Measurements from ENCODE around the gene RAB29.
A peak's percentile ranks its signal among the peaks of the same experiment; 100 is the strongest.

The RAB29 gene

GRCh38 chr1:205763980-205764379 is 11.3 kb downstream of the RAB29 start:
- no peak overlapping the region for H3K27ac Mint-ChIP-seq
- peaks cover 9% of the 10 kb centered on the region for H3K4me1 Mint-ChIP-seq (ENCODE audit: low read depth)
- no peaks in the 10 kb centered on the region for H3K9me3 Mint-ChIP-seq
- H3K4me3 Mint-ChIP-seq: no peak overlapping the region
- H3K36me3 Mint-ChIP-seq (ENCODE audit: low read depth): peaks cover 22% of the 10 kb centered on the region
- H3K27me3 Mint-ChIP-seq (ENCODE audit: low read depth): no peaks in the 10 kb centered on the region

- H3K4me1 Mint-ChIP-seq (ENCODE audit: low read depth): peaks cover 1% of the 10 kb centered on the region
- no peaks in the 10 kb centered on the region for H3K27me3 Mint-ChIP-seq (ENCODE audit: low read depth)
- H3K9me3 Mint-ChIP-seq: no peaks in the 10 kb centered on the region
- H3K36me3 Mint-ChIP-seq (ENCODE audit: low read depth): peaks cover 9% of the 10 kb centered on the region
- H3K27ac Mint-ChIP-seq: no peak overlapping the region
- H3K4me3 Mint-ChIP-seq: no peak overlapping the region
These were observed 14.7 kb downstream of the RAB29 start for GRCh38 chr1:205760606-205761005.

DNA sequence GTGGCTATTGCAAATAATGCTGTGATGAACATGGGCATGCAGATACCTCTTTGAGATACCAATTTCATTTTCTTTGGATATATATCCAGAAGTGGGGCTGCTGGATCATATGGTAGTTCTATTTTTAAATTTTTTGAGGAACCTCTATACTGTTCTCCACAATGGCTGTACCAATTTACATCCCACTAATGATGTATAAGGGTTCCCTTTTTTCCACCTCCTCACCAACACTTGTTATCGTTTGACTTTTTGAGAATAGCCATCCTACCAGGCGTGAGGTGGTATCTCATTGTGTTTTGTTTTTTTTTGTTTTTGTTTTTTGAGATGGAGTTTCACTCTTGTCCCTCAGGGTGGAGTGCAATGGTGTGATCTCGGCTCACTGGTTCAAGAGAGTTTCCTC is 18.7 kb downstream of the RAB29 start:
- peaks cover 7% of the 10 kb centered on the region for H3K36me3 Mint-ChIP-seq (ENCODE audit: low read depth)
- no peaks in the 10 kb centered on the region for H3K27me3 Mint-ChIP-seq (ENCODE audit: low read depth)
- H3K4me1 Mint-ChIP-seq (ENCODE audit: low read depth): no peaks in the 10 kb centered on the region
- H3K4me3 Mint-ChIP-seq: no peak overlapping the region
- H3K9me3 Mint-ChIP-seq: no peaks in the 10 kb centered on the region
- H3K27ac Mint-ChIP-seq: no peak overlapping the region

GRCh38 chr1:205754857-205755256 is 20.4 kb downstream of the RAB29 start:
- Mint-ChIP-seq H3K9me3 (no peaks in the 10 kb centered on the region), H3K36me3 (ENCODE audit: low read depth) (peaks cover 7% of the 10 kb centered on the region), H3K27ac (no peak overlapping the region), H3K4me3 (no peak overlapping the region), H3K4me1 (ENCODE audit: low read depth) (peaks cover 7% of the 10 kb centered on the region), H3K27me3 (ENCODE audit: low read depth) (no peaks in the 10 kb centered on the region)

DNA sequence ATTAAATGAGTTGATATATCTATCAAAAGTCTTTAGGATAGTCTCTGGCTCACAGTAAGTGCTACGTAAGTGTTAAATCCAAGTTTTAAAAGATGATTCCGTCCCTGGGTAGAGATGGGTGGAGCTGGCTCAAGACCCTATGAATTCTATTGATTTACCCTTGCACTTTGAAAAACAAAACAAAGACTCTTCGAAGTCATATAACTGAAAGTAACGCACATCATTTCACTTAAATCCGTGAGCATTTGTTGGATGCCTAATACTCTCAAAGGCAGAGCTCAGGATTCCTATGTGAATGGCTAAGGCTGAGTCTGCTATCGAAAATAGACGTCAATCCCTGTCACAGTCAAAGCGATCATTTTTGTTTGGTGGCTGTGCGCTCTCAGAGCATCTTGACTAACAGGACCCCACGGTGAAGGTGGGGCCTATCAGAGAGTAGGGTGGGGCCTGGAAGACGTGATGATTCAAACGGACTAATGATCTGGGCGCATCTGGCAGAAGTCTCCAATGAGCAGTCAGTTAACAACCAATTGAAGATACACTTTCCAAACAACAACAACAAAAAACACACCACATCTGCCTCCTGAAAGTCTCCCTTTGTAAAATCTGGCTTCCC is 24.1 kb downstream of the RAB29 start:
- Mint-ChIP-seq H3K27ac (peak overlapping the region; percentile 95), H3K4me3 (peak overlapping the region; percentile 91), H3K27me3 (ENCODE audit: low read depth) (no peaks in the 10 kb centered on the region), H3K36me3 (ENCODE audit: low read depth) (peaks cover 14% of the 10 kb centered on the region), H3K9me3 (no peaks in the 10 kb centered on the region), H3K4me1 (ENCODE audit: low read depth) (peaks cover 26% of the 10 kb centered on the region)

DNA sequence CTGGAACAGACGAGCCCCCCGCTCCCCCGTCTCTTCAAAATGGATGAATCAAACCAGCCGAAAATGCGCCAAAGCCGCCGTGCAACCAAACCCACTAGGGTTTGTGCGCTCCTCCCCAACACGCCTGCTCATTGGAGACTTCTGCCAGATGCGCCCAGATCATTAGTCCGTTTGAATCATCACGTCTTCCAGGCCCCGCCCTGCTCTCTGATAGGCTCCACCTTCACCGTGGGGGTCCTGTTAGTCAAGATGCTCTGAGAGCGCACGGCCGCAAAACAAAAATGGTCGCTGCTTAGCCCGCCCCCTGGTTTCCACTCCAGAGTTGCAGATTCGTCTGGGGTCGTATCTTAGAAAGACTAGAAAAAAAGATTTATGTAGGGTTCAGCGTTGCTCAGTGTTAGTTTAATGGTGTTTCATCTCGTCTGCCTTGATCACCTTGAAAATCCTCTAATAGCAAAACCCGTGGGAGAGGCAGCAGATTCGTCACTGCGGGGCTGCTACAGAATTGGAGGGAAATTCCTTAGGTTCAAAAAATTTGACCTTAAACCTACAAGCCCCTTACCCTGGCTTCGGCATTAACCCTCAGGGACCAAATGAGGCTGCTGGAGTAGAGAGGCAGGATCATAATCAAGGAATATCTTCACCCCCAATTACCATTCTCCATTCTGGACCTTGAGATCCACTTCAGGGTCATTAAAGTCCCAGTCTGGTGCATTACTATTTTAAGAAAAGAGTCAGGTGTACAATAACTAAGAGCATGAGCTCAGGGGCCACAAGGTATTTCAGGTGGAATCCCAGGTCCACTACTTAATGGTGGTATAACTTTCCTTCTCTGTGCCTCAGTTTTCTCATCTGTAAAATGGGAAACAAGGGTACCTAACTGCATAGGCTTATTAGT is 24.9 kb downstream of the RAB29 start, which contains the start of gene NUCKS1:
Gene NUCKS1, minus strand, starts transcription at position 45 of the 898 bp plus-strand sequence. CDS start 209 bp downstream, outside the sequence.
- Mint-ChIP-seq H3K4me1 (ENCODE audit: low read depth) (peaks cover 27% of the 10 kb centered on the region), H3K27ac (peak within 1 kb of the TSS; percentile 95), H3K4me3 (peak within 1 kb of the TSS; percentile 97), H3K36me3 (ENCODE audit: low read depth) (peaks cover 14% of the 10 kb centered on the region), H3K9me3 (no peaks in the 10 kb centered on the region), H3K27me3 (ENCODE audit: low read depth) (no peaks in the 10 kb centered on the region)

DNA sequence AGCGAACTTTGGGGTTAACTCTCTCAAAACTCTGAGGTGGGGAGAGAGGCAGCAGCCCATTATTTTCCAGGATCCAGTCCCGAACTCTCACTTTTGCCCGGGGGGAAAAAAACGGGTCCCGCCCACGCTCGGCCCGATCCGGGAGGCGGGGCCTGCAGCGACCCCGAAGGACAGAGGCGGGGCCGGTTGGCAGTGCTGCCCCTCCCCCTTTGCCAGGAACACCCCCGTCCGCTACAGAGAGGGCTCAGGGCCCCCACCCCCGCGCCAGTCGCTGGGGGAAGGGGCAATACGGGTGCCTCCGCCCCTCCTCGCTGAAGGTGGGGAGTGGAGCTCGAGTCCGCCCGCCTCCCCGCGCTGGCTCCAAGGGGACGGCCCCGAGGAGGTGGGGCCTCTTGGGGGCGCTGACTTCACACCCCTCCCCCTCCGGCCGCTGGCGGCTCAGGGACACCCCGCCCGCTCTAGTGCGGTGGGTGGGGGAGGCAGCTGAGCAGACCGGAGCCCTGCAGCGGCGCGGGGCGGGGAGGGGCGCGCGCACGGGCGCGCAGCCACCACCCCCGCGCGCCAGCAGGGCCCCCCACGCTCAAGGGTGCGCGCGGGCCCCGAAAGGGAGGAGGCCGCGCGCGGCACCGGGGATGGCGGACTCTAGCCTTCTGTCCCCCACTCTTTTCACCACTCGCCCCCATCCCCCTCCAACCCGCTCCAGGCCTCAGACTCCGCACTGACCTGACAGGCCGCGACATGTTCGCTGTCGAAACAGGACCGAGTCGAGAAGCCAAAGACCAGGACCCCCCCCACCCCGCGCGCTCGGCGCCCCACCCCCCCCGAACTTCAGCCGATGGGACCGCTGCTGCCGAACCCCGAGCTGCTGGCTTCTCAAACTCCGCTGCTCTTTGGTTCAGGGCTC is 25.8 kb downstream of the RAB29 start:
- Mint-ChIP-seq H3K4me3 (peak overlapping the region; percentile 97), H3K27ac (peak overlapping the region; percentile 95), H3K36me3 (ENCODE audit: low read depth) (peaks cover 14% of the 10 kb centered on the region), H3K9me3 (no peaks in the 10 kb centered on the region), H3K27me3 (ENCODE audit: low read depth) (no peaks in the 10 kb centered on the region), H3K4me1 (ENCODE audit: low read depth) (peaks cover 29% of the 10 kb centered on the region)

DNA sequence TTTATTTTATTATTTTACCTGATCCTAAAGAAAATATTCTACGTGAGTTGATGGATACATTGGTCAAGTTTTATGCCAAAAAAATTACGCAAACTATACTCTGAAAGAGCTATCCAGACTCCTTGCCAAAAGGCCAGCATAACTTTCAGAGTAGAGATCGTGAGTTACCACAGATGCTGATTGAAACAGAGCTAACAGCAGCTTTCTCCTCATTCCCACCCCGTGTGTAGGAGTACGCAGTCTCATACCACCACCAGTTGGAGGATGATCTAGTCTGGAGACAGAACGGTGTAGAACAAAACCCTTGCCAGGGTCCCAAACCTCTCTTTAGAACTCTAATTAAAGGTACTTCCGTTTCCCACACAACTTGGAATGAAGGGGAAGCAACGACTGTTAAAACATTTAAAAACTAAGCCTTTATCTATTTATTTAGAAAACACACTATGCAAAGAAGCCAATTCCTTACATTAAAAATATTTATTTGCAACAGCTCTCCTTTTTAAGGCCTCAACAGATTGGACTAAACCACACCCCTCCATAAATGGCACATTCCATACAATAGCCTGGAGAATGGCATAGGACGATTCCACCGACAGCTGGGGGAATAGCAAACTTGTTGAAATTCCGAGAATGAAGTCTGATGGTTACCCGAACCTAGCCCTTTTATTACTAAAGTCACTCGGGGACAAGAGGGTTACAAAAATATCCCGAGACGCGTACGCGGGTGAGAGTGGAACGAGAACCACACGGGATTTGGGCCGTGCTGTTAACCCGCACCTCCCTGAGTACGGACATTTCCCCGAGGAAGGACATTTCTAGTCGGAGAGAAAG is 26.7 kb downstream of the RAB29 start:
- peaks cover 14% of the 10 kb centered on the region for H3K36me3 Mint-ChIP-seq (ENCODE audit: low read depth)
- H3K27ac Mint-ChIP-seq: peak overlapping the region; percentile 94
- peaks cover 32% of the 10 kb centered on the region for H3K4me1 Mint-ChIP-seq (ENCODE audit: low read depth)
- H3K4me3 Mint-ChIP-seq: peak overlapping the region; percentile 97
- no peaks in the 10 kb centered on the region for H3K9me3 Mint-ChIP-seq
- H3K27me3 Mint-ChIP-seq (ENCODE audit: low read depth): no peaks in the 10 kb centered on the region

GRCh38 chr1:205746757-205747412 is 28.4 kb downstream of the RAB29 start:
- Mint-ChIP-seq H3K27ac (peak overlapping the region; percentile 21), H3K4me3 (no peak overlapping the region), H3K36me3 (ENCODE audit: low read depth) (peaks cover 14% of the 10 kb centered on the region), H3K9me3 (no peaks in the 10 kb centered on the region), H3K27me3 (ENCODE audit: low read depth) (no peaks in the 10 kb centered on the region), H3K4me1 (ENCODE audit: low read depth) (peaks cover 36% of the 10 kb centered on the region)

- no peak overlapping the region for H3K27ac Mint-ChIP-seq
- H3K36me3 Mint-ChIP-seq (ENCODE audit: low read depth): peaks cover 11% of the 10 kb centered on the region
- H3K4me3 Mint-ChIP-seq: no peak overlapping the region
- no peaks in the 10 kb centered on the region for H3K27me3 Mint-ChIP-seq (ENCODE audit: low read depth)
- peaks cover 35% of the 10 kb centered on the region for H3K4me1 Mint-ChIP-seq (ENCODE audit: low read depth)
- no peaks in the 10 kb centered on the region for H3K9me3 Mint-ChIP-seq
These were observed 30.9 kb downstream of the RAB29 start for GRCh38 chr1:205744403-205744802.

DNA sequence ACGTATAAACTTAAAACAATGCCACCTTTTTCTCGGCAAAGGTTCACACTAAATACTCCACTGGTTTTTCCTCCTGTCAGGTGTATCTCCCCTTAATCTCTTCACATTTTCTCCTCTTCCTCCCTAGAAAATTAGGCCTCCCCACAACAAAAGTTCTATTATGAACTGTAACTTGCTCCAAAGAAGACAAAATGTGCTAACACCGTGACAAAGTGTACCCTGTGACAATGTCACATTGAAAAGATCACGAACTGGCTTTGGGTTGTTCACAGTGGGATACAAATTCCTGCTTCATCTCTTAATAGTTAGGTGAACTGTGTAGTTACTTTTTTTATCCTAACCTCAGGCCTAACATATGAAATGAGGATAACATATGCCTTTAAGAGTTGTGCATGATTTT is 31.3 kb downstream of the RAB29 start:
- H3K36me3 Mint-ChIP-seq (ENCODE audit: low read depth): peaks cover 10% of the 10 kb centered on the region
- H3K9me3 Mint-ChIP-seq: no peaks in the 10 kb centered on the region
- H3K27ac Mint-ChIP-seq: no peak overlapping the region
- H3K4me3 Mint-ChIP-seq: no peak overlapping the region
- peaks cover 38% of the 10 kb centered on the region for H3K4me1 Mint-ChIP-seq (ENCODE audit: low read depth)
- no peaks in the 10 kb centered on the region for H3K27me3 Mint-ChIP-seq (ENCODE audit: low read depth)

- Mint-ChIP-seq H3K36me3 (ENCODE audit: low read depth) (peaks cover 9% of the 10 kb centered on the region), H3K27me3 (ENCODE audit: low read depth) (no peaks in the 10 kb centered on the region), H3K4me1 (ENCODE audit: low read depth) (peaks cover 29% of the 10 kb centered on the region), H3K27ac (no peak overlapping the region), H3K9me3 (no peaks in the 10 kb centered on the region), H3K4me3 (no peak overlapping the region)
These were observed 33.6 kb downstream of the RAB29 start for GRCh38 chr1:205741681-205742080.

- H3K27me3 Mint-ChIP-seq (ENCODE audit: low read depth): no peaks in the 10 kb centered on the region
- no peak overlapping the region for H3K27ac Mint-ChIP-seq
- peaks cover 6% of the 10 kb centered on the region for H3K36me3 Mint-ChIP-seq (ENCODE audit: low read depth)
- H3K4me1 Mint-ChIP-seq (ENCODE audit: low read depth): peaks cover 25% of the 10 kb centered on the region
- no peak overlapping the region for H3K4me3 Mint-ChIP-seq
- H3K9me3 Mint-ChIP-seq: no peaks in the 10 kb centered on the region
These were observed 35.7 kb downstream of the RAB29 start for GRCh38 chr1:205739348-205740160.
